Cerebellar nuclear complex (tissue), 1 donor: ENCODE results near the gene PPP1R1C.

Experiments
- DNase-seq, 2 experiments: peaks; one replicate each; lab custom pipeline; 2025; lab: John Stamatoyannopoulos, UW

PPP1R1C gene

DNA sequence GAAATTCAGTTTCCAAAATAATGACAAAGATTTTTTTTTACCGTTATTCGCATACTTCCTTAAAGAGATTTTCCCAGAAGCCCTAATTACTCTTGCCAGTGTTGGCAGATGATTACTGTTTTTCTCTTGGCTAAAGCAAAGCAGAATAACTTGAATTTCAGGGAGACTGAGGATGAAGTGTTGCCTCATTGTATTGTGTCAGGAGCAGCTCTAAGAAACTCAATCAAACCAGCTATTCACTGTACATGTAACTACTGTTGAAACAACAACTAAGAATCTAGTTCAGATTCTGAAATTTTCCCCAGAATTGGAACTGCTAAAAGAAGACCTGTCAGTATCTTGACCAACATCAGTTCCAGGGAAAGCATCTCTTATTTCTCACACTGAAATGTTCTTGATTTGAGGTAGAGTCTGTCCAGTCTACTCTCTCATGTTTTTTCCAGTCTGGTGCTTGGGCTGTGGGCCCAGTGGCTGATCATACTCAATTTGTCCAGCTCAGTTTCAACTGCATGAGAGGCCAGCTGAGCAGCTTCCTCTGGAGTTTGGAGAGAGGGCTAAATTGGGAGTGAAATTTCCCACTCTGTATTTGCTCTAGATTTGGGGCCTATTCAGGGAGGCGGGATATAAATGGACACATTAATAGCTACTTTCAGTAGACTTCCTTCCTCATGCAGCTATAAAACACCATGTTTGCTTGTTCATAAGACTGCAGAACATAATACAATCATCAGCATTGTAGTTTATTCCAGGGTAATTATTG, 78.5 kb downstream of the PPP1R1C start:
- DNase-seq: no peak

DNA sequence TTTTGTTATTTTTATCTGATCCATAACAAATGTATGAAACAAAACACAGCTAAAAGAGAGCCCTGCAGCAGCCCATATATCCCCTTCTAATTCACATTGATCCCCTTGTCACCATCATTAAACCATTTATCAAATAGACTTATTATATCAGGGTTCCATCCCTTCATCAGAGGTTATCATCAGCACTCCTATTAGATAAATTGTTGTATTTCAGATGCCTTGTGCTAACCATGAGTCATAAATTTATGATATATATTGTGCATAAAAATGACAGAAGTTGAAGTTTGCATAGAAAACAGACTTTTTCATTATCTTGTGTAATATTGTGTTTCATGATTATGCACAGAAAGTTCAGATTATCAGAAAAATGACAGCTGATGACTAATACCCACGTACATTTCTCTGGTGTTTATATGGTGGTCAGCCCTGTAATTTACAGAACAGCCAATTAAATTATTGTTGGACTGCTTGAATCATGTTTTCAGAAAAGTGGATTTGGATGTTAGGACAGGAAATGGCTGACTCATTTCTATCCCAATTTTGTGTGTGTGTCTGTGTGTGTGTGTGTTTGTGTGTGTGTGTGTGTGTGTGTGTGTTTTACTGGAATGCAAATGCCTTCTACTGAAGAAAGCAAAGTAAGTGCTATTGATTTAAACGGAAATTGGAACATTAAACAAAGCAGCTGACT, 80.9 kb downstream of the PPP1R1C start:
- DNase-seq: no peak

DNA sequence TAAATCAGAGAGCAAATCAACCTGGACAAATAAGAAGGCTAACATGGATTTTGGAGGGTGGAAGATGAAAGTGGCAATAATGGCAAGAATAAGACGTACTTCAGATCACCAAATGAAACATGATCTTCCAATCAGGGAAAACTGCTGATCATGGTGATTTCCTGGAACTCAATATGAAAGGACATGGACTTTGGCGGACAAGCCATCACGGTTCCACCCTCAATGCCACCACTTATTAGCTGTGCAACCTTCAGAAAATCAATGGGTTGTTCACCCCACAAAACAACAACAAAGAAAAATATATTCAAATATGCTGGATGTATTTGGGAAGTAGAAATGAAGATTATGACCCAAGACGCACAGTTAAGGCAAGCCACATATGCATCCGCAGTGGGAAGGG, 81.7 kb downstream of the PPP1R1C start:
- DNase-seq: no peak

DNA sequence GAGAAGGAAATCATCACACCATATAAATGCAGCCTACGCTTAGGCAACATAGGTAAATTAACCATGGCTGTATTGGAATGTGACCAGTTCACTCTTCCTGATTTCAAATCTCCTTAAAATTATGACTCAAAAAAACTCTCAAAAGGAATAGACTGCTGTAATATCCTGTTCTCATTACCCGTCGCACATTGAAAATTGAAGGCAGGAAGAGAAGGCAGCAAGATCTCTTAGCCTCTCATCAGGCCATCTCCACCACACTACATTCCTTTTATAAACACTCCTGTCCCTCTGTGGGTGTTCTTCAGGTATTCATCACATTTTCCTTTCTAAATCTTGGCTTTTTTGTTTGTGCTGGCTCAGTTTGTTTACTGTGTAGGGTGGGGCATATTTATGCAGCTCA, 83.2 kb downstream of the PPP1R1C start:
- DNase-seq: no peak

DNA sequence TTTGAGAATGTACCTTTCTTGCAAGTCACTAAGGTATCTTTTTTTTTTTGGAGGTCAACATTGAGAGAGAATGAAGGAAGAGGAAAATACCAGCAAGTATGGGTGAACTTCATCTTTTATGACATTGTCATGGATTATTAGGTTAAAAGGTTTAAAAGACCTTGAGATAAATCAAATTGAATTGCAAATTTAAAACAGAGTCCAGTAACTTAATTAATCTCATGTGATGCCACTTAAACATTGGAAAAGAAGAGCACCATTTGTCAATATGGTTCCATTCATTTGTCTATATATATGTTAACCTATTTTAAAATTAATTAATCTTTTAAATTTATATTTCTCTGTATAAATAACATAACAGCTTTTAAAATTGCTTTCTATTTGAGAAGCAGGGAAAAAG, 83.8 kb downstream of the PPP1R1C start:
- DNase-seq: no peak

DNA sequence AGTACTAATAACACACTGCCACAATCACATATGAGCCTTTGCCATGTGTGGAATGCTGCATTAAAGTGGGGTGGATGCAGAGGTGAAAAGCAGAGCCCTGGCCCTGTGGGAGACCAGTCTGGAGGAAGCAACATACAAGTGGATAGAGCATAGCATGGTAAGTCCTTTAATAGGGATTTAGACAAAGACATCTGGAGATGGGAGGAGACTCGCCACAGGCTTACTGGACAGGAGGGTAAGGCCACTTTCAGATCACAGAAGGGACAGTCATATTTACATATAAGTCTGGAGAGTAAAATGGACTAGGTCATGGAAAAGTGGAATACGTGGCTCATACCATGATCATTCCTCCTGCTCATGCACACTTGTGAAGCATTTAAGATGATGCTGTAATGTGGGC, 84.3 kb downstream of the PPP1R1C start:
- no peak for DNase-seq

DNA sequence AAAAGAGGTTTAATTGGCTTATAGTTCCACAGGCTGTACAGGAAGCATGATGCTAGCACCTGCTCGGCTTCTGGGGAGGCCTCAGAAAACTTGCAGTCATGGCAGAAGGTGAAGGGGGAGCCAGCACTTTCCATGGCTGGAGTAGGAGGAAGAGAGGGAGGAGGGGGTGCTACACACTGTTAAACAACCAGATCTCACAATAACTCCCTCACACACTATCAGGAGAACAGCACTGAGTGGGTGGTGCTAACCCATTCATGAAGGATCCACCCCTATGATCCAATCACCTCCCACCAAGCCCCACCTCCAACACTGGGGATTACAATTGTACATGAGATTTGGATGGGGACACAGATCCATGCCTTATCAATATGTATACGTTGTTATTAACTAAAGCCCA, 85.1 kb downstream of the PPP1R1C start:
- DNase-seq: no peak

DNA sequence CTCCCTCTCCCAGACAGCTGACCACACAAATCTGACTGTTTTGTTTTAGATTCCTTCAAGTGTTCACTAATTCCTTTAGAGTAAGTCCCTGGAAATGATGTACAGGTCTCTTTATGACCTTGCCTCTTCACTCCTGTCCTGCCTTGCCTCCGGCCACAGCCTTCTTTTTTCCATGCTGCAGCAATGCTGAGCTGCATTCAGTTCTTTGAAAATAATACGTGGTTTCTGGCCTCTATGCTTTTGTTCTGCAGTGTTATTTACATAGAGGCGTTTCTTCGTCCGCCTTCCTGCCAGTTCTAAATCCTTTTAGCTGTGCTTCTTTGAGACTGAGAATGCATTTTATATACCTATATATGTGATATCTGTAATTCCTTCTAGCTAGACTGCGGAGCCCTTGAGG, 87.2 kb downstream of the PPP1R1C start:
- no peak for DNase-seq

DNA sequence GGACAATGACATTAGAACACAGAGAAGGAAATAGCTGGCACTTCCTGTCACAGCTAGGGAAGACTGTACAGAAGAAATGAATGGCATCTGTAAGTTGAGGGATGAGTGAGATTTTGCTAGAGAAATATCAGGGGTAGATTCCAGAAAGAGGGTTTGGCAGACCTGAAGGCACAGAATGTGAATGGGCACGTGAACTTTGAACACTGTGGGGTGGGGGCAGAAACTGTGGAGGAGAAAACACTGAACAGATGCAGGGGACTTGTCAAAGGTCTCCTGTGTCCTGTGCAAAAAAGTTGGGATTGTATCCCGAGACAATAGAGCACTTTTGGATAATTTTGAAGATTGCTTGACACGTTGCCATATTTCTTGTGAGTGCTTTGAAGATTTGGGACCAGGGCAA, 88.0 kb downstream of the PPP1R1C start:
- no peak for DNase-seq

DNA sequence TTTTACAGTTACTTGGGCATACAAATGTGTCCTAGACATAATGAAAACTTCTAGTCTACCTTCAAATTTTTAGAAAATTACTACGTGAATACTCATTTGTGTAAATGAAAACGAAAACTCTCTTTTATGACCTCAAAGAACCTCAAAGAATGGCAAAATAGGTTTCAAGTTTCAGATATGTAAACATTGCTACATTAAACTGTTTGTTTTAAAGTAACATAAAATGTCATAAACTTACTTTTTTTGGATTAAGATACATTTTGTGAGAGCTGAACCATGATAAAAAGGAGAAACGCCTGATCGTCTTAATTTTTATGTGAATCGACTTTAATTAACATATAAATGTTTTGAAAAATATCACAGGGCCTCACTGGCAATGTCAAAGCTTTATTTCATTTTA, 91.4 kb downstream of the PPP1R1C start:
- DNase-seq: no peak

DNA sequence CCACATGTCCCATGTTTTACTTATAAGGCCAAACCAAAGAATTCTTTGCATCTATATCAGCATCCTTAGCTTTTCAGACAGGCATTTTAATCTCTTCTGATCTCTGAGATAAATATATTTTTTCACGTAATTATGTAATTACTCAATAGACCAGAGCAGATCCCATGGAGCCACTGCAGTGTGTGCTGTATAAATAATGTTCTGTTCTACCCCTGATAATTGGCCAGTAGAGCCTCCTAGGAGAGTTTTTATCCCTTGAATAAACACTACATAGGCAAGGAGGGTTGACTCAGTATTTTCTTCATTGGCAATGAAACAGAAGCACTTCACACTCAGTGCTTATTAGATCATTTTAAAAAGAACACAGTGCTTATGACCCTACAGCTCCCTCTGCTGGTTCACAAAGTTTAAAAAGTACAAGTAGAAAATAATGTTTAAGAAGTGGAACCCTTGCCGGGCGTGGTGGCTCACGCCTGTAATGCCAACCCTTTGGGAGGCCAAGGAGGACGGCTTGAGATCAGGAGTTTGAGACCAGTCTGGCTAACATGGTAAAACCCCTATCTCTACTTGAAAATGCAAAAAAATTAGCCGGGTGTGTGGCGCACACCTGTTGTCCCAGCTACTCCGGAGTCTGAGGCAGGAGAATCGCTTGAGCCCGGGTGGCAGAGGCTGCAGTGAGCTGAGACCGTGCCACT, 91.9 kb downstream of the PPP1R1C start:
- no peak for DNase-seq

DNA sequence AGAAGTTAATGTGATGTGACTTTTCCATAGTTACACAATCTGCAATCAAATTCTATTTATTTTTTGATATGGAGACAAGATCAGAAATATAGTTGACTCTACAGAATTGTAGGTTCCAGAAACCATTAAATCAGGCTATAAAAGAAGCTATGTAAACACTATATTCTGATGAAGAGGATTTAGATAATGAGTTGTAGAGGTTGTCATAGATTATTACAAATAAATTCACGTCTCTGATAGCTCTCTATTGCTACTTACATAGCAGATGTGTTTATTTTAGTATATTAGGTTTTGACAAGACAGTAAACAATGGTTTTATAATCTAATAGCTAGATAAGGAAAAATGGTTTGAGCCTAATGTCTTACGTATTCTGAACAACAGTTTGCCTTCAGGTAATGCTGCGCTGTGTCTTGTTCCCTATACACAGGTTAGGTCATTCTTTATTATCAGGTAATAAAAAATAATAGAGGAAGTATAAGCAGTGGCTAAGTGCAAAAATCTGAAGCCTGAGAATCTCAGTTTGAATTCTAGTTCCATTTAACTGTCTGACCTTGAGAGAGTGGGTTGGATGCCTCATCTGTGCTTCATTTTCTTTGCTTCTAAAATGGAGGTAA, 93.4 kb downstream of the PPP1R1C start:
- DNase-seq: no peak

DNA sequence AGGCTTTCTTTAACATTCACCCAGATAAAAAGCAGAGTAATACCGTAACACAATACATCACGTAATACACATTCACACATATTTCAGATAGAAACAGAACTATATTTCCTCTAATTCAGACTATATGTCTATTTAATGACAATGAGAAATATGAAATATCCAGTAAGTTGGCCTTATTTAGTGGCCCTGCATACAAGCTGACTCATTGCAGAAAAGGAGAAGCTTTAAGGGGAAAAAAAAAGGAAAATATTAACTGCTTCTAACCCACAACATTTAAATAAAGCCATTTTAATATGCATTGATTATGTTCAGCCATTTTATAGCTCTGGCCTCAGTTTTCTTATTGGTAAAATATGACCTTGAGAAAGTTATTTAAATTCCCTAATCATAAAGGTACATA, 94.8 kb downstream of the PPP1R1C start:
- no peak for DNase-seq

DNA sequence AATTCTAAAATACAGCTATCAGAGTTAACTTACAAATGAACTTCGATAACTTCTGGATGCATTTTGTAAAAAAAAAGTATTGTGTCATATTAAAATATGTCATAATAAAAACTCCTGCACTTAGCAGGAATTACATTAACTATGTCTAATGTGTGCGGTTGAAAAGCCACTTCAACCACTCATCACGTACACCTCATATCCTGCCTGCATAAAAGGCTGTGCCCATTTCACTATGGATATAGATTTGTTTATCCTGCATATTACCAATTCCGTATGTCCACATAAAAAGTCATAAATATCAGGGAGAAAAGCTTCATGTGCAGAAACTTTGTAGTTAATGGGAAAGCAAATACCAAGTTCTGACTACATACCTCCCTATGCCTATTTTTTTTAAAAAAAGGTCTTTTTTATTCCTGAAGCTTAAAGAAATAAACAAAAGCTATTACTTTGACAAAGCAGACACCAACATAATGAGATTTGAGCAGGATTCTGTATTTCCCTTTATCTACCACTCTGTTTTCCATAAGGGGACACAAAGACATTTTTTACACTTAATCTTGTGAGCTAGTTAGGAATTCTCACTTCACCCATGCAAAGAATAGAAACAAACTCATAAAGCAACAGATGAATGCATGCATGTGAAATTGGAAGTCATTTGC, 96.1 kb downstream of the PPP1R1C start:
- no peak for DNase-seq

DNA sequence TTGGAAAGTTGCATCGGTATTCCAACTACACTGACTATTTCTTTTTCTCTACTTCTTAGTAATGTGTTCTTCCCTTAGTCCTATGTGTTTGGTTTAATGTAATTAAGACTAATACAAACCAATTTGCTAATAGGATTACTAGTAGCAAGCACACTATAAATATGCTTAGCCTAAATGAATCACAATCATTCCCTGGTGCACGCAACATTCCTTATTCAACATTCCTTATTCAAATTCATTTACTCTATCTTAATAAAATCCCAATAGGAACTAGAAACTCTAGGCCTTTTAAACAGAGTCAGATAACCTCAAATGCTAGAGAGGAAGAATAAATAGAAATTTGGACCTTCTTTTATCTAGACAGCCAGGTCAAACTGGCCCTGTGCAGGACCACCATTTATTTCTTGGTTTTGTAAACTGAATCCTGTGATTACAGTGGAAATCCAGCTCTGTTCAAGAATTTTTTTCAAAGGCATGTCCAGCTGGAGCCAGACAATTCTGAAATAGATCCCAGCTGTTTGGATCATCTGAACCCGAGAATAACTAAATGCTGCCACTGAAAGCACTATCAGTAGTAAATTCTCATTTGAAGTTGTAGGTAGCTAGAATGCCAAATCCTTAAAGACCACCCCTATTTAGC, 103.1 kb downstream of the PPP1R1C start:
- DNase-seq: no peak

DNA sequence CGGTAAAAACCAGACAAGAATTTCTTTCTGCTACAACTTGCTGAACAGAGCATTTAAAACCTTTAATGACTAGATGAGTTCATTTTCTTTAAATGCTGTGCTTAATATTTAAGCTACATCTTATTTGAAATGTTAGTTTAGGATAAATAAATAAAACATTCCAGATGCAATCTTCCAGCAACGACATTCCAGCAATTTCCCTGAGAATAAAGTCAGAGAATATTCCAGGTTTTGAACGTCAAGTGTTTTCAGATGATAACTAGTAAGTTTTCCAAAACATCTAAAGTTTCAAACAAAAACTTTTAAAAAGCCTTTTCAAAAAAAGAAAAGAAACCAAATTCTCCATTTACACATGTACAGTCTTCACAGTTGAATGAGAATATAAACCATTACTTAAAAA, 104.8 kb downstream of the PPP1R1C start:
- DNase-seq: no peak

DNA sequence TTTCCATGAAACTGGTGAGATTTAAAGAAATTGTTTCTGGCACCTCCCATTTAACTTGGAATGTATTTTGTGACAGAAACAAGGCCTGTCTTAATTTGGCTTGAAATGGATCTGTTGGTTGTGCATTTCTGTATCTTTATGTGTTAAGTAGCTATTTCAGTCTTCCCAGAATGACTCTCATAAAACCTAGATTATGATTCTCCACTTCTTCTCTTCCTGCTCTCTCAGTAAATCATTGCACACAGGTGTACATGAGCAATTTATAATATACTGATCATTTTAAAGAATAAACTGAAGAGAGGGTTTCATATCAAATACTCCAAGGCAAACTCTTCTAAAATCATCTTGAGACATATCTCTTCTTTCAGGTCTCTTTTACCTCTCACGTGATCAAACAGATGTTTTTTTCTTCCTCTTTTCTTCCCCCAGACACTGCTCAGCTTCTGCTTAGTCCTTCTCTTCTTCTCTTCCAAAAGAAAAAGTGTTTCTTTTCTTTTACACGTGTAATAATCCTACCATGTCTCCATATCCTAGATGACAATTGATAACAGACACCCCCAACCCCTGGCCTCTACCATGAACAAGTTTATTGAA, 112.0 kb downstream of the PPP1R1C start:
- DNase-seq: no peak

DNA sequence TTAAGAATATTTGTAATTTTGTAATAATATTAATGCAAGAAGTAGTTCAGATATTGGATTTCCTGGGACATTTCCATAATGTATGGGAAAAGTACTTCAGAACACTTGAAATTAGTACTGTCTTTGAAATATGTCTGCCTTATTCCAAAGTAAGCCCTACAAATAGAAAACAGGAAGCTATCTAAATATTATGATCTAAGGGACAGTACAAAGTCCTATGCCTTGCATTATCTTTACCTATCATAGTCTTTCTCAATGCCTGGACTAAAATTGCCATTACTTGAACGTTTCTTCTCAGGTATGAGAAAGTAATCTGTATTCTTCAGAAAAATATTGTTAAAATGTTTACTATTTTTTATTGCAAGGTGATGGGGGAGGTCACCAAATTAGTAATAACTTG, 113.0 kb downstream of the PPP1R1C start:
- no peak for DNase-seq

DNA sequence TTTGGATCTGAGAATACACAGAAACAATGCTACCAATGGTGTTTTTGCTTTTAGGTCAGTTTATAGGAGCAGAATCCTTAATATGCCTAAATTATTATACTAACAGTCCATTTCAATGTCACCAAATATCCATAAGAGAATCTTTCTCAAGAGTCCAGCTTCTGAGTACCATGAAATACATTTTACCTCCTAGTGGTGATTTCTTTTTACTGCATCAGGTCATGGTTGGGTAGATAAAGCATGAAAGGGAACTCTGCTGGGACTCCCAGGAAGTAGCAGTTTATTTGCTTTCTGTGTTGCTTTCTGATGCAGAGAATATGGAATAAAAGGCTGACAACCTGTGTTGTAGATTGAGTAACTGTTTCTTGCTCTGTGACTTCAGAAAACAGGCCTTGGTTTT, 115.6 kb downstream of the PPP1R1C start:
- no peak for DNase-seq

DNA sequence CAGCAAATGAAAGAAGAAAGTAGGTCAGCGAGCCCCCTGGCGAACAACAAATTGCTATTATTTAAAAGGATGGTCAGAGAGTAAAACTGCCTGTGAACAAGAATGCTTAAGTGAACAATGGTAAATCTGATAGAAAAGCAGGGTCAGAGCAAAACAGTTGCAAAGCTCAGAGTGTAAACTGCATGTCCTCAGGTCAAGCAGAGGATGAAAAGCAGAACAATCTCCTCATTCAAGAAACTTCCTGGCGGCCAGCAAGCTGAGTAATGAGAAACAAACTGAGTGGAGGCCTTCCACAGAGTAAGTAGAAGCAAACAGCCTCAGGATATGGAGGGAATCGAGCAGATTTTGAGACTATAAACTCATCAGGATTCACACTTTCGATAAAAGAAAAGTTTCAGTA, 117.9 kb downstream of the PPP1R1C start:
- no peak for DNase-seq

DNA sequence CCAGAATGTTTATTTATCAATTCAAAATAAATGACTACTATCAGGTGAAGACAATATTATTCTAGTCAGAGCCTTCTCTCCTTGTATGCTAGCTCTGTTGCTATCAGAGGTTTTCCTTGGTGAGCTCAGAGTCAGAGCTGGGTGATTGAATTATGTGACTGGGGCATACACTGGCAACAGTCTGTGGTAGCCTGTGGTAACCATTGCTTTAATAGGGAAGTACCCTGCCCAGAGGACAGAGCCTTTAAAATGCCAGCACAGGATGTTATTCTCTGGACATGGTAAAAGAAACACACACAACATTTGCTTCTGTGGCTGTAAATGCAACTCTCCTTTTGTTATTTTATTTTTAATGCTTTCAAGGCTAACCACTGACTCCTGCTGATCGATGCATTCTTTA, 124.7 kb downstream of the PPP1R1C start:
- no peak for DNase-seq
